Measurements from ENCODE around the gene LRRC51. TPM values are rescaled to one million over a fixed set of nuclear protein-coding genes. Genes with fewer than 3 reads are reported as not detected.

Gene LRRC51
- total RNA-seq, 2 donors from 2014 or later, result 8.0 to 9.5 TPM

DNA sequence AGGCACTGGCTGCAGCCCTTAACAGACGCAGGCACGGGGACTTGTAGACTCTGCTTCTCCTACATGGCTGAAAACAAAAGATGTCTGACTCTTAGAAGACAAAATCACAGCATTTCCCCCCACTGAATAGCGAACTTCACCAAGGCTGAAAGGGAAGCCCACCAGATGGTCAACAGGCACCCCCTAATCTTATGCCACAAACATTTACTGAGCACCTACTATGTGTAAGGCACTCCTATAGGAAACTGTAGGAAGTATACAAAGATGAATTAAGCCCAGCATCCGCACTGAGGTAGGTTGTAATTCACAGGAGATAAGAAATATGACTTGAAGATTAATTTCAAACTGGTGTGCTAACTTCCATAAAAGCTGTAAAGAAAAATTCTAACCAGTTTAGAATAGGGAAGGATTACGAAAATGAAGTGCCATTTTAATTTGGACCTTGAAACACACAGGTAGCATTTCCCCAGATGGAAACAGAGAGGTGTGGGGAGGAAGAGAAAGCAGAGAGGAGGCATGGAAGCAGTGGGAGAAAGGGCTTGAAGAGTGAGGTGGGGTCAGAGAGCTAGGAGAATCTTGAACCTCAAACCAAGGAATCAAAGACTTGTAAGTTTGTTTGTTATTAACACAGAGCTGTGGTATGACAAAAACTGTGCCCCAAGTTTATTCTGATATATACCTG lies 38.4 kb upstream of the LRRC51 start:
- peaks cover 20% of the 10 kb centered on the region for H3K4me1 ChIP-seq (ENCODE audit: control insufficient read depth, insufficient read depth, low read length)
- peak overlapping the region; percentile 98 for H3K27ac ChIP-seq (ENCODE audit: low read depth, low read length)
- TF ChIP-seq, protein P1, sequence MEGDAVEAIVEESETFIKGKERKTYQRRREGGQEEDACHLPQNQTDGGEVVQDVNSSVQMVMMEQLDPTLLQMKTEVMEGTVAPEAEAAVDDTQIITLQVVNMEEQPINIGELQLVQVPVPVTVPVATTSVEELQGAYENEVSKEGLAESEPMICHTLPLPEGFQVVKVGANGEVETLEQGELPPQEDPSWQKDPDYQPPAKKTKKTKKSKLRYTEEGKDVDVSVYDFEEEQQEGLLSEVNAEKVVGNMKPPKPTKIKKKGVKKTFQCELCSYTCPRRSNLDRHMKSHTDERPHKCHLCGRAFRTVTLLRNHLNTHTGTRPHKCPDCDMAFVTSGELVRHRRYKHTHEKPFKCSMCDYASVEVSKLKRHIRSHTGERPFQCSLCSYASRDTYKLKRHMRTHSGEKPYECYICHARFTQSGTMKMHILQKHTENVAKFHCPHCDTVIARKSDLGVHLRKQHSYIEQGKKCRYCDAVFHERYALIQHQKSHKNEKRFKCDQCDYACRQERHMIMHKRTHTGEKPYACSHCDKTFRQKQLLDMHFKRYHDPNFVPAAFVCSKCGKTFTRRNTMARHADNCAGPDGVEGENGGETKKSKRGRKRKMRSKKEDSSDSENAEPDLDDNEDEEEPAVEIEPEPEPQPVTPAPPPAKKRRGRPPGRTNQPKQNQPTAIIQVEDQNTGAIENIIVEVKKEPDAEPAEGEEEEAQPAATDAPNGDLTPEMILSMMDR (conservative IDR thresholded peaks at IDR 0.05), result no peak
- DNase-seq, result no peak
- WGBS, 2 experiments (ENCODE audit: insufficient coverage in 1 of 2, insufficient read length in 1 of 2), result 61 to 90% methylated on average over 2 to 5 of the region's 5 CpGs
- no peaks in the 10 kb centered on the region for H3K27me3 ChIP-seq (ENCODE audit: control insufficient read depth, insufficient read depth, low read length, poor library complexity, severe bottlenecking)
- peaks cover 2% of the 10 kb centered on the region for H3K4me1 Mint-ChIP-seq
- no peaks in the 10 kb centered on the region for H3K27me3 Mint-ChIP-seq (ENCODE audit: insufficient read depth)
- H3K9ac ChIP-seq (ENCODE audit: extremely low read depth, low read length, poor library complexity, severe bottlenecking), result peak overlapping the region; percentile 65
- H3K9me3 Mint-ChIP-seq, result no peaks in the 10 kb centered on the region
- H3K4me3 Mint-ChIP-seq, result no peak overlapping the region
- peak overlapping the region; percentile 88 for H3K4me3 ChIP-seq (ENCODE audit: low read length)
- no peak overlapping the region for H3K27ac Mint-ChIP-seq
- H3K36me3 Mint-ChIP-seq (ENCODE audit: low read depth), result peaks cover 3% of the 10 kb centered on the region
- peaks cover 7% of the 10 kb centered on the region for H3K36me3 ChIP-seq (ENCODE audit: control insufficient read depth, insufficient read depth, low read length)
- no peaks in the 10 kb centered on the region for H3K9me3 ChIP-seq (ENCODE audit: control insufficient read depth, low read length)

DNA sequence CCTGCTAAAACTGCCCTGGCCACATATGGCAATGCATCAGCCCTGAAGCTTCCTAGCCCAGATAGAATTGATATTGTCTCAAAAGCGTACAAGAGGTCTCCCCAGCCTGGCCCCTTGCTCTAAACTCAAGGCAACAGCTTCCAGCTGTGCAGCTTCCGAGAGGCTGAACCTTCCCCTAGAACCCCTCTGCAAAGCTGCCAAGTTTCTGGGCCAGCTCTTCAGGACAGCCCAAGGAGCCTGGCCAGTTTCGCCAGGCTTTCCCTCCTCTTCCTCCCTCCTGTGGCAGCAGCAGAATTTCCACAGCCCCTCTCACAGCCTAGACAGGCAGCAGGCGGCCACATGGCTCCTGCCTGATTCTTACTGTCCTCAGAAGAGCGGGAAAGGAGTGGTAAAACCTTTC lies 34.8 kb upstream of the LRRC51 start:
- no peak overlapping the region for H3K4me3 ChIP-seq (ENCODE audit: low read length)

DNA sequence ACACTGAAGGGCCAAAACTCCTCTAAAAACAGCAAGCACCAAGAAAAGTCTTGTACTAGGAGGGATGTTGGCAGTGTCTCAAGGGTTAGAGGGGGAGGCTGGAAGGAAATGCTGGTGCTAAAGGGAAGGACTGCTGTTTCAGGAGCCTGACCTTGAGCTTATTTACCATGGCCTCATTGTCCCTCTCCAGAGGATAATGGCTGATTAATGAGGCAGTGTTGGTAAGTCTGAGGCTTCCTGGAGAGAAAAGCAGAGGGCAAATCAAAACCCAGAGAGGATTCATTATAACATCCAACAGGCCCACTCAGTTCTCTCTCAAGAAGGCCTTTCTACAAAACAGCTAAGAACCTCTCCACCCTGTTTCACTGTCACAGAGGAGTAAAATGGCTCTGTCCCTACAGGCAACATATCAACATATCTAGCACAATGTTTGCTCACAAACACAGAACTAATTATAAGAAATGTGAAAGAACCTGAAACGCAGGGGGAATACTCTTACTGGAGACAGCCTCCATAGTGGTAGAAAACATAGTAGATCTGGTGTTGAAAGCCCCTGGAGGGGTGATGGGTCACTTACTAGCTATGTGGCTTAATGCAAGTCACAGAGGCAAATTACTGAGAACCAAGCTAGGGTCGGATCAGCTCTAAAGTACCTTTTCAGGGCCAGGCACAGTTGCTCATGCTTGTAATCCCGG lies 31.7 kb upstream of the LRRC51 start:
- Histone ChIP-seq H3K27me3 (ENCODE audit: control insufficient read depth, insufficient read depth, low read length, poor library complexity, severe bottlenecking) (no peaks in the 10 kb centered on the region), H3K4me1 (ENCODE audit: control insufficient read depth, insufficient read depth, low read length) (peaks cover 4% of the 10 kb centered on the region), H3K9me3 (ENCODE audit: control insufficient read depth, low read length) (no peaks in the 10 kb centered on the region), H3K36me3 (ENCODE audit: control insufficient read depth, insufficient read depth, low read length) (peaks cover 17% of the 10 kb centered on the region), H3K9ac (ENCODE audit: extremely low read depth, low read length, poor library complexity, severe bottlenecking) (no peak overlapping the region), H3K4me3 (ENCODE audit: low read length) (no peak overlapping the region), H3K27ac (ENCODE audit: low read depth, low read length) (peak overlapping the region; percentile 27)
- H3K9me3 Mint-ChIP-seq, result no peaks in the 10 kb centered on the region
- DNase-seq, result peak; percentile 53
- H3K36me3 Mint-ChIP-seq (ENCODE audit: low read depth), result peaks cover 7% of the 10 kb centered on the region
- H3K27ac Mint-ChIP-seq, result peak overlapping the region; percentile 88
- WGBS, 2 experiments (ENCODE audit: insufficient coverage in 1 of 2, insufficient read length in 1 of 2), result 85 to 93% methylated on average over 2 to 3 of the region's 3 CpGs
- H3K4me3 Mint-ChIP-seq, result no peak overlapping the region
- H3K27me3 Mint-ChIP-seq (ENCODE audit: insufficient read depth), result no peaks in the 10 kb centered on the region
- TF ChIP-seq, protein P1 (conservative IDR thresholded peaks at IDR 0.05), result no peak
- peaks cover 15% of the 10 kb centered on the region for H3K4me1 Mint-ChIP-seq

More for the DNA sequence above, 34.8 kb upstream of the LRRC51 start:
- H3K4me1 ChIP-seq (ENCODE audit: control insufficient read depth, insufficient read depth, low read length), result peaks cover 8% of the 10 kb centered on the region
- no peak overlapping the region for H3K27ac Mint-ChIP-seq
- no peak for DNase-seq
- H3K36me3 ChIP-seq (ENCODE audit: control insufficient read depth, insufficient read depth, low read length), result peaks cover 11% of the 10 kb centered on the region
- no peak overlapping the region for H3K27ac ChIP-seq (ENCODE audit: low read depth, low read length)
- WGBS, 2 experiments (ENCODE audit: insufficient coverage in 1 of 2, insufficient read length in 1 of 2), result 94 to 100% methylated on average over 1 to 5 of the region's 5 CpGs
- H3K36me3 Mint-ChIP-seq (ENCODE audit: low read depth), result peaks cover 7% of the 10 kb centered on the region
- H3K9ac ChIP-seq (ENCODE audit: extremely low read depth, low read length, poor library complexity, severe bottlenecking), result no peak overlapping the region
- no peaks in the 10 kb centered on the region for H3K27me3 Mint-ChIP-seq (ENCODE audit: insufficient read depth)
- no peaks in the 10 kb centered on the region for H3K9me3 Mint-ChIP-seq
- no peaks in the 10 kb centered on the region for H3K9me3 ChIP-seq (ENCODE audit: control insufficient read depth, low read length)
- TF ChIP-seq, protein P1 (conservative IDR thresholded peaks at IDR 0.05), result no peak
- H3K4me1 Mint-ChIP-seq, result peaks cover 15% of the 10 kb centered on the region
- H3K4me3 Mint-ChIP-seq, result no peak overlapping the region
- H3K27me3 ChIP-seq (ENCODE audit: control insufficient read depth, insufficient read depth, low read length, poor library complexity, severe bottlenecking), result no peaks in the 10 kb centered on the region

All from endodermal cell (in vitro differentiated cells).